Endothelial cell of umbilical vein (primary cell): Measurements from ENCODE around the gene TRIM47.

Source experiments
- EZH2 ChIP-seq: IDR thresholded peaks from 2 replicates; pipeline ENCODE4 v1.6.1; 2012; ENCODE audit warnings: borderline replicate concordance, low read depth, mild to moderate bottlenecking, moderate library complexity, low read length, inconsistent platforms; ENCODE audit not compliant: severe bottlenecking
- FOS ChIP-seq: IDR thresholded peaks from 2 replicates; pipeline ENCODE4 v1.6.1; 2011; ENCODE audit warnings: mild to moderate bottlenecking, low read length, moderate library complexity, borderline replicate concordance; ENCODE audit not compliant: insufficient read depth
- GATA2 ChIP-seq: IDR thresholded peaks from 2 replicates; pipeline ENCODE4 v1.7.0; 2011; ENCODE audit warnings: low read depth, mild to moderate bottlenecking, moderate library complexity, mixed read lengths, low read length; ENCODE audit not compliant: insufficient read length, insufficient read depth
- JUN ChIP-seq: IDR thresholded peaks from 2 replicates; pipeline ENCODE4 v1.6.1; 2011; ENCODE audit warnings: borderline replicate concordance, low read depth; ENCODE audit not compliant: insufficient read length, insufficient read depth
- MYC ChIP-seq: IDR thresholded peaks from one replicate; pipeline ENCODE4 v1.6.1; 2011; ENCODE audit warnings: mild to moderate bottlenecking, low read depth, low read length
- POLR2A ChIP-seq: IDR thresholded peaks from 2 replicates; pipeline ENCODE4 v1.6.1; 2012; ENCODE audit warnings: low read depth, mild to moderate bottlenecking, control low read depth, low read length
- POLR2AphosphoS5 ChIP-seq: IDR thresholded peaks from 2 replicates; pipeline ENCODE4 v1.6.1; 2012; ENCODE audit warnings: low read depth, mild to moderate bottlenecking, control low read depth, low read length, moderate library complexity; ENCODE audit not compliant: insufficient read depth
- TF ChIP-seq, protein P1 (sequence below), 2 donors: IDR thresholded peaks; 1 replicate in 1 of 2; 2 replicates in 1 of 2; pipeline ENCODE4 v1.5.1; 2011; ENCODE audit warnings: low read length in 2 of 2, mild to moderate bottlenecking in 2 of 2, moderate library complexity in 2 of 2, control low read depth in 1 of 2, inconsistent platforms in 1 of 2, low read depth in 1 of 2; ENCODE audit not compliant: insufficient read depth in 1 of 2; ENCODE audit errors: extremely low read depth in 1 of 2
- TF ChIP-seq, protein P2 (sequence below): IDR thresholded peaks from 2 replicates; pipeline ENCODE4 v1.6.1; 2011; ENCODE audit not compliant: insufficient read depth, insufficient read length

DNA sequence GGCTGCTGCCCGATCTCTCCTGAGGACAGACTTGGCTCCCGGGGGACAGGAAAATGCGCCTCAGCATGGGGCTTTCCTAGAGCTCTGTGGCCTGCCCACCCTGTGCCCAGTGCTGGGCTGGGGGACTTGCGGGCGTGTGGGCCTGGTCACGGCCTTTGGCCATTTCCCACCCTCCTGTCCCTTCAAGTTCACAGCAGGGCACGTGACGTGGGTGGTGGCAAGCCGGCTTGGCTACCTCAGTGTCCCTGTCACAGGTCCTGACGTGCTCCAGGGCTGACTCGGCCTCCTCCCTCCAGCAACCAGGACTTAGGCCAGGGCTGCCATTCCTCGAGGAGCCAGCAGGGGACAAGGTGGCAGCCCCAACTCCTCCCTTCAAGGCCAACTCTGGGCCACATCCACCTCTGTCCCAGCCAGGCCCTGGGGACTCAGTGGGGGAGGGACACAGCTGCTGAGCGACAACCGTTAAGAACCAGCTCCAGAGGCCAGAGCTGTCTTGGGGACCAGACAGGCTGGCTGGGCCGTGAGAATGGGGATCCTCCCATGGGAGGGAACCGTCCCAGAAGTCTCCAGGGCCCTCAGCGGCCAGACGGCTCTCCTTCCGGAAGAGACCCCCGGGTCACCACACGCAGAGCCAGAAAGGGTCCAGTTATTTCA is 33.2 kb downstream of the TRIM47 start:
- TF ChIP-seq POLR2A (no peak), EZH2 (no peak), POLR2AphosphoS5 (peak; percentile 31), JUN (no peak), MYC (no peak), FOS (no peak), GATA2 (no peak)
- TF ChIP-seq, protein P1, sequence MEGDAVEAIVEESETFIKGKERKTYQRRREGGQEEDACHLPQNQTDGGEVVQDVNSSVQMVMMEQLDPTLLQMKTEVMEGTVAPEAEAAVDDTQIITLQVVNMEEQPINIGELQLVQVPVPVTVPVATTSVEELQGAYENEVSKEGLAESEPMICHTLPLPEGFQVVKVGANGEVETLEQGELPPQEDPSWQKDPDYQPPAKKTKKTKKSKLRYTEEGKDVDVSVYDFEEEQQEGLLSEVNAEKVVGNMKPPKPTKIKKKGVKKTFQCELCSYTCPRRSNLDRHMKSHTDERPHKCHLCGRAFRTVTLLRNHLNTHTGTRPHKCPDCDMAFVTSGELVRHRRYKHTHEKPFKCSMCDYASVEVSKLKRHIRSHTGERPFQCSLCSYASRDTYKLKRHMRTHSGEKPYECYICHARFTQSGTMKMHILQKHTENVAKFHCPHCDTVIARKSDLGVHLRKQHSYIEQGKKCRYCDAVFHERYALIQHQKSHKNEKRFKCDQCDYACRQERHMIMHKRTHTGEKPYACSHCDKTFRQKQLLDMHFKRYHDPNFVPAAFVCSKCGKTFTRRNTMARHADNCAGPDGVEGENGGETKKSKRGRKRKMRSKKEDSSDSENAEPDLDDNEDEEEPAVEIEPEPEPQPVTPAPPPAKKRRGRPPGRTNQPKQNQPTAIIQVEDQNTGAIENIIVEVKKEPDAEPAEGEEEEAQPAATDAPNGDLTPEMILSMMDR (IDR thresholded peaks at IDR 0.05; ENCODE audit: extremely low read depth in 1 of 2, insufficient read depth in 1 of 2, low read depth in 1 of 2, low read length in 2 of 2) = peak; percentile 79 to 87
- TF ChIP-seq, protein P2, sequence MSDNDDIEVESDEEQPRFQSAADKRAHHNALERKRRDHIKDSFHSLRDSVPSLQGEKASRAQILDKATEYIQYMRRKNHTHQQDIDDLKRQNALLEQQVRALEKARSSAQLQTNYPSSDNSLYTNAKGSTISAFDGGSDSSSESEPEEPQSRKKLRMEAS = no peak
